Epidermal melanocyte (primary cell): Measurements from ENCODE around the gene CUL5.
"Not testable (repeated sequence)": the region's sequence is repeated elsewhere in the genome, so short reads cannot be mapped to it uniquely, and the experiment has no call there.

Experiments used
- DNase-seq: peaks from one replicate; pipeline ENCODE4 v3.0.0; 2011; ENCODE audit warnings: low spot score; ENCODE audit not compliant: insufficient read length

The CUL5 gene

GRCh38 chr11:108019870-108020540 lies 11.3 kb downstream of the CUL5 start:
- DNase-seq: no peak

- no peak for DNase-seq
Measured at GRCh38 chr11:108025387-108026080, 16.8 kb downstream of the CUL5 start.

GRCh38 chr11:108027057-108027456 lies 18.4 kb downstream of the CUL5 start:
- DNase-seq: no peak

GRCh38 chr11:108028822-108029441 lies 20.2 kb downstream of the CUL5 start:
- DNase-seq: not testable (repeated sequence)

GRCh38 chr11:108031604-108032003 lies 22.9 kb downstream of the CUL5 start:
- not testable (repeated sequence) for DNase-seq

- no peak for DNase-seq
Measured at GRCh38 chr11:108032800-108033199, 24.1 kb downstream of the CUL5 start.

- DNase-seq: no peak
Measured at GRCh38 chr11:108034034-108034433, 25.3 kb downstream of the CUL5 start.

- no peak for DNase-seq
Measured at GRCh38 chr11:108034952-108035351, 26.3 kb downstream of the CUL5 start.

- no peak for DNase-seq
Measured at GRCh38 chr11:108035690-108036089, 27.0 kb downstream of the CUL5 start.

GRCh38 chr11:108037211-108037610 lies 28.5 kb downstream of the CUL5 start:
- DNase-seq: no peak

- DNase-seq: no peak
Measured at GRCh38 chr11:108037636-108038035, 28.9 kb downstream of the CUL5 start.

GRCh38 chr11:108048269-108048668 lies 39.6 kb downstream of the CUL5 start:
- DNase-seq: no peak

GRCh38 chr11:108062336-108062735 lies 53.6 kb downstream of the CUL5 start:
- DNase-seq: no peak

- no peak for DNase-seq
Measured at GRCh38 chr11:108063410-108063809, 54.7 kb downstream of the CUL5 start.

- DNase-seq: no peak
Measured at GRCh38 chr11:108069947-108070346, 61.2 kb downstream of the CUL5 start.

GRCh38 chr11:108084811-108085210 lies 76.1 kb downstream of the CUL5 start:
- no peak for DNase-seq

- no peak for DNase-seq
Measured at GRCh38 chr11:108085672-108086071, 77.0 kb downstream of the CUL5 start.

GRCh38 chr11:108092134-108092533 lies 83.4 kb downstream of the CUL5 start:
- no peak for DNase-seq

GRCh38 chr11:108093128-108093904 lies 84.6 kb downstream of the CUL5 start:
- no peak for DNase-seq

GRCh38 chr11:108097179-108097578 lies 88.5 kb downstream of the CUL5 start:
- DNase-seq: no peak

GRCh38 chr11:108101090-108101775 lies 92.5 kb downstream of the CUL5 start:
- DNase-seq: no peak
